M059J (cell line): ENCODE data around the gene FAM3A. TPM values are rescaled to one million over a fixed set of nuclear protein-coding genes. Genes with fewer than 3 reads are reported as not detected.
"Not testable (repeated sequence)": the region's sequence is repeated elsewhere in the genome, so short reads cannot be mapped to it uniquely, and the experiment has no call there.

ENCODE experiments used
- DNase-seq: peaks from one replicate; pipeline ENCODE4 v3.0.0-alpha.2; 2012; ENCODE audit warnings: low read depth
- total RNA-seq: library from RNA; depleted of rRNA; stranded (reverse); fragments of >200 nt; shearing (Covaris generic); gene quantifications from 2 replicates; pipeline ENCODE4 v1.2.3, GENCODE V29; 2014

FAM3A gene
- total RNA-seq, 1 experiment from 2014 or later: 72.8 TPM

DNA sequence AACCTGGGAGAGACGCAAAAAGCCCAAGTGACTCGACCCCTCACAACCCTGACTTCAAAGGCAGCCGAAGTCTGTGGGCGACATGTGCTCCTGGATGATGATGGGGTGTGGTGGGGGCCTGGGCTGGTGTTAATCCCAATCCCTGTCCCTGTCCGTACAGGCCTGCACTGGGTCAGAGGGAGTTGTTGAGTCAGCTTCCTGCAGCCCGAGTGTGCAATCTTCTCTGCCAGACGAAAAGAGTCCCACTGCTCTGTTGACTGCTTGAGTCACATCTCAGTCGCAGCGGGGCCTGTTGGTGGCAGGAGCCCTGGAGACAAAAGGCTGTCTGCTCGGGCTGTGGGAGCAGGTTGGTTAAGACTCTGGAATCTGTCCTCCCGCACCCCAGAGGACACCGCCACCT lies 10.3 kb downstream of the FAM3A start:
- peak; percentile 75 for DNase-seq

DNA sequence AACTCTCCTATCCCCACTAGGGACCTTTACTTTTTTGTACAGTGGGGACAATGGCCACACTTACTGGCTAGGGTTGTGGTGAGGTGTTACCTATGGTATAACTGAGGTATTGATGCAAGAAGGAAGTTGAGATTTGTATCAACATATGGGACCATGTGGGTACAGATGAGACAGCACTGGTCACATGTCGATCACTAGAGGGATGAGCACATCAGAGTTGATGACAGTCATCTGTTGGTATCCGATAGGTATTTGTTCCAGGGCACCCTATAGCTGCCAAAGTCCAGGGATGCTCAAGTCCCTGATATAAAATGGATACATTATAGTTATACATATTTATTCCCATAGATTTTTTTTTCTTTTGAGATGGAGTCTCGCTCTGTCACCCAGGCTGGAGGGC lies 13.0 kb downstream of the FAM3A start:
- DNase-seq: no peak

DNA sequence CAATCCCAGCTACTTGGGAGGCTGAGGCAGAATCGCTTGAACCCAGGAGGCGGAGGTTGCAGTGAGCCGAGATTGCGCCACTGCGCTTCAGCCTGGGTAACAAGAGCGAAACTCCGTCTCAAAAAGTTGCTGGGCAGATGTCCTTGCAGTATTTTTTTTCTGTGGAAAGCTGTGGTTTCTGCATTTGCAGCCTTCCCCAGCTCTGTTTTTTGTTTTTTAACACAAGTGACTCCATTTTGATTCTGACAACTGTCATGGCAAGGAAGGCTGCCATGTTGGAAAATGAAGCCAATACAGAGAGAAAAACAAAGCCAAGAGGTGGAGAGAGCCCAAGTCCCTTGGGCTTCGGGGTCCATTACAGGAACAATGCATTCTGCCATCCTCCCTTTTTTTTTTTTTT lies 13.9 kb downstream of the FAM3A start:
- DNase-seq: no peak

DNA sequence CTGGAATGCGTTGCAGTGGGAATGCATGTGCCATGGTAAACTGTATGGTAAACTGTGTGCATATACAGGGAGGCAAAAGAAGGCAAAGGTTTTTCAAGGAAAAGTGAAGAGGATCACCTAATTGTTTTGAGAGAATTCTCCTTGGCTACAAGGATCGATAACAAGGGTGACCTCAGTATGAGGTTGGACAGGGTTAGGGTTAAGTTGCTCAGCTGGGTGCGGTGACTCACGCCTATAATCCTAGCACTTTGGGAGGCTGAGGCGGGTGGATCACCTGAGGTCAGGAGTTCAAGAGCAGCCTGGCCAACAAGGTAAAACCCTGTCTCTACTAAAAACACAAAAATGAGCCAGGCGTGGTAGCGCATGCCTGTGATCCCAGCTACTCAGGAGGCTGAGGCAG lies 14.6 kb downstream of the FAM3A start:
- not testable (repeated sequence) for DNase-seq

- not testable (repeated sequence) for DNase-seq
Measured at GRCh38 chrX:154496591-154497137, 19.4 kb downstream of the FAM3A start.

DNA sequence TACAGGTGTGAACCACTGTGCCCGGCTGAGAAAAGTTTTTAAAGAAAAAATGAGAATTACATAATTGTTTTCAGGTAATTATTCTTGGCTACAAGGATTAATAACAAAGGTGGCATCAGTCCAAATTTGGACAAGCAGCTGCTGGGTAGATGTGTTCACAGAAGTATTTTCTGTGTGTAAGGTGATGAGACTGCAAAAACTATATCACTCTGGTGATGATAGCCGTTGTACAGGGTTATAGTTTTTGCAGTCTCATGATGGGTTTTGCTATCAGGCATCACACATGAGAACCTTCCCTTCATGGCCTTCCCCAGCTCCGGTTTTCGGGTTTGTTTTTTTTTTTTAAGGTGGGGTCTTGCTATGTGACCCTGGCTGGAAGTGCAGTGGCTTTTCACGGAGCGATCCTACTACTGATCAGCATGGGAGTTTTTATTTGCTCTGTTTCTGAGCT lies 20.5 kb downstream of the FAM3A start:
- no peak for DNase-seq

- DNase-seq: no peak
Measured at GRCh38 chrX:154494715-154495114, 21.3 kb downstream of the FAM3A start.

DNA sequence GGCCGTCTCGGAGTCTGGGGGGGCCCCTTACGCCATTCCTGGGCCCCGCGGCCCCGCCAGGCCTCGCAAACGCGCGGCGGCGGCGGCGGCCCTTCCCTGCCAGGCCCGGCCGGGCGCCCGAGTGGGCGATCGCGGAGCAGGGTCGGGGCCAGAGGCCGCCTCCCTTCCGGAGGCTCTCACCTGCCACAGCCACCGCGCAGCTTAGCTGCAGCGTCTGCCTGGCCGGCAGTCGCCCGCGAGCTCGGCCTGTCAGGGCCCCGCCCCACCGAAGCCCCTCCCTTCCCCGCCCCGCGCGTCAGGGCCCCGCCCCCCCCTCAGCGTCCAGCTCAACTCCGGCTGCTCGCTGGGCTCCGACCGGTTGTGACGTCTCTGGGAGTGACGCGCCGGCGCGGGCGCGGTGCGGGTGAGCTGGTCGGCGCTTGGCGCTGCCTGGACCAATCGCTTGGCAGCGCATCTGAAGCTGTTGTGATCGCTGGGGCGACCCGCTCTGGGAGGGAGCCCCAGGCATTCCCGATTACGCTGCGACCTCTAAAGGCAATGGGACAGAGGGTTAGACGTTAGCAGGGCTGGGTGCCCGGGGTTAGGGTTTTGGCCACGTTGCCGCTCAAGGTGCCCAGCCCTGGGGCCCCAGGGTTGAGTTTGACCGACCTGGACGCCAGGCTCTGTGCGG lies 25.5 kb downstream of the FAM3A start, which contains the start of gene SLC10A3:
TSS of gene SLC10A3 (minus strand) at position 216 of the 670 bp plus-strand sequence. CDS start 1,689 bp downstream, outside the sequence.
- peak; percentile 97 for DNase-seq

DNA sequence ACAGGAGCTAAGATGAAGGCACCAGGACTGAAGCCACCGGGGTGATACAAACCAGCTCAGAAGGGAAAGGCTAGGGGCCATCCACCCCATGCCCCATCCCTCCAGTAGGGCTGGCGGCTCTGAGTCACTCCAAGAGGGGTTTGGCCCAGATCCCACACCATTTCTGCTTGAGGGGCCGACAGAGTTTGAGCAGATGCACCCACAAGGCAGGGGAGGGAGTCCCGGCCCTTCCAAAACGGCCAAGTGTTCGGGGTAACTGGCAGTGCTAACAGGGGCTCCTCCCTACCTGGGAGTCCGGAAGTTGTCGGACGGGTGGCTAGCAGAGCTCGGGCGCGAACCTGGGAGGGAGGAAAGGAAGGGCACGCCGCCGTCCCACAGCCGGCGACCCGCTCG lies 26.0 kb downstream of the FAM3A start:
- peak; percentile 81 for DNase-seq

DNA sequence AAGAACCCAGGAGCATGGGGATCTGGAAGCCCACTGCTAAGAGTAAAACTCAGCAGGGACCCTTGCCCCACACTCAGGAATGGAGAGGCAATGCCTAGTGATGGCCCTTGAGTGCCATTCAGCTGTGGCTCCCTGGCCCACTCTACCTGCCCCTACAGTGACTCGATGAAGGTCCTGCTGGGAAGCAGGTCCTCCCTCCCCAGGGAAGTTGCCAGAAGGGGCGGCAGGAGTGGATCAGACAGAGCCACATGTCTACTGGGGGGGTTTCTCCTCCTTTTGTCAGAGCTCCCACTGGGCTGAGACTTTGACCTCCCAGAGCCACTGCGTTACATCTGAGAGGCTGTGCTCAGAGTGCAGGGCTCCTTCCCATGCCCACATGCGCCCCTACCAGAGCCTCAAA lies 26.9 kb downstream of the FAM3A start:
- DNase-seq: no peak

DNA sequence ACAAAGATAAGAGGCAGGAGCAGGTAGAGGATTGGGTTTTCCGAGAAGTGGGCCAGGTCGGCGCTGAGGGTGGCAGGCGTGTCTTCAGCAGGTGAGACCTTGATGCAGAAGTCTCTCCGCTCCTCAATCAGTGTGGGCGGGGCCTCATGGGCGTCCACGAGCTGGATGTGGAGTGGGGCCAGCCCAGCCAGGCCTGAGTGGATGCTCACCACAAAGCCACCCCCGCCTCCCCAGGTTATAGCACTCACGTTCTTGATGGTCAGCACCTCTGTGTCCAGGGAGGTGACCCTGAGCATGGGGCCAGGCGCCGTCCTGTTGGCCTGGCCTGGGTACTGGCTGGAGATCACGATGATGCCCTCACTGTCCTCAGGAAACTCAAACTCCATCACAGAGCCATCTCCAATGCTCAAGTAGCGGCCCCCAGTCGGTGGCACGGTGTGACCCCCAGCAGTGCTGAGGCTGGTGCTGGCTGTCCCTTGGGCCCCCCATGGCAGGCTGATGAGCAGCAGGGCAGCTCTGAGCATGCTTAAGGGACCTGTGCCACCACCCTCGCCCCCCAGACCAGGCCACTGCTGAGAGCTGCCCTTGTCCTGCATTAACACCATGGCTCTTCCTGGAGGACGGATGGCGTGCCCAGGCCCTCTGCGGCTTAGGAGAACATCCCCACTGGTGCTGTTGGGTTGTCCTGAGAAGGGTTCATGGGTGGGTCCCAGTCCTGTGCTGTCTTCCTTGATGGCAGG lies 27.5 kb downstream of the FAM3A start:
- DNase-seq: no peak

GRCh38 chrX:154487518-154488290 lies 28.3 kb downstream of the FAM3A start:
- DNase-seq: no peak

- DNase-seq: peak; percentile 73
Measured at GRCh38 chrX:154486396-154487207, 29.4 kb downstream of the FAM3A start, which contains the start of gene UBL4A. Gene UBL4A (minus strand): TSS chrX:154486615. CDS start chrX:154486584, 31 bp downstream.

DNA sequence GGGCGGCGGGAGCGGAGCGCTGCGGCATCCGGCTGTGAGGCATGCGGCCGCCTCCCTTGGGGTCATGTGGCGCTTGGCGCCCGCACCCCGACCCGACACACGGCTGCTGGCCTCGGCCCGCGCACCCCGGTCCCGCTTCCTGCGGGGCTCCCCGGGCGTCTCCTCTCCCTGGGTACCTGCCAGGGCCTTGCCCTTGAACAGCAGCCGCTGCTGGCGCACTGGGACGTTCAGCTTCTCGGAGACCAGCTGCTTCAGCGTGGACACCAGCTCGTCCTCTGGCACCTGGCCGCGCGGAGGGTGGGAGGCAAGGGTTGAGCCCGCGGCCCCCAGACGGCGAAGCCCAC lies 30.0 kb downstream of the FAM3A start:
- peak; percentile 41 for DNase-seq

GRCh38 chrX:154485150-154486051 lies 30.6 kb downstream of the FAM3A start:
- no peak for DNase-seq

GRCh38 chrX:154484255-154485149 lies 31.5 kb downstream of the FAM3A start:
- DNase-seq: peak; percentile 41

- no peak for DNase-seq
Measured at GRCh38 chrX:154483325-154483724, 32.7 kb downstream of the FAM3A start.

DNA sequence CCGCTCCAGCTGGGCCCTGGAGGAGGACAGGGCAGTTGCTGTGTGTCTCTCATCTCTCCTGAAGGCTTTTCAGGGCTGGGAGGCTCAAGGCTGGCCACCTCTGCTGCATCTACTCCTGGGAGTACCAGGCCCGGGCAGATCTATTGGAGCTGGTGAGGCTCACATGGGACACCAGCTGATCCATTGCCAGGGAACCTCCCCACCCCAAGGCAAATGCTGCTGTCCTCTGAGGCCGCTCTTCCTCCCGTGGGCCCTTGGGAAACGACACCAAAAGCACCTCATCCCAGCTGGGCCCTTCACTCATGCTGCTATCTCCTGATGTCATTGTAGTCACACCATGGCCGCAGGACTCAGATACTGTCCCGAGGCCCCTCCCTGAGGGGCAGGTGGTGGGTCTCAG lies 33.2 kb downstream of the FAM3A start:
- no peak for DNase-seq
